ENCODE data around the gene SPRING1.
A peak's percentile ranks its signal among the peaks of the same experiment; 100 is the strongest.

SPRING1 gene

DNA sequence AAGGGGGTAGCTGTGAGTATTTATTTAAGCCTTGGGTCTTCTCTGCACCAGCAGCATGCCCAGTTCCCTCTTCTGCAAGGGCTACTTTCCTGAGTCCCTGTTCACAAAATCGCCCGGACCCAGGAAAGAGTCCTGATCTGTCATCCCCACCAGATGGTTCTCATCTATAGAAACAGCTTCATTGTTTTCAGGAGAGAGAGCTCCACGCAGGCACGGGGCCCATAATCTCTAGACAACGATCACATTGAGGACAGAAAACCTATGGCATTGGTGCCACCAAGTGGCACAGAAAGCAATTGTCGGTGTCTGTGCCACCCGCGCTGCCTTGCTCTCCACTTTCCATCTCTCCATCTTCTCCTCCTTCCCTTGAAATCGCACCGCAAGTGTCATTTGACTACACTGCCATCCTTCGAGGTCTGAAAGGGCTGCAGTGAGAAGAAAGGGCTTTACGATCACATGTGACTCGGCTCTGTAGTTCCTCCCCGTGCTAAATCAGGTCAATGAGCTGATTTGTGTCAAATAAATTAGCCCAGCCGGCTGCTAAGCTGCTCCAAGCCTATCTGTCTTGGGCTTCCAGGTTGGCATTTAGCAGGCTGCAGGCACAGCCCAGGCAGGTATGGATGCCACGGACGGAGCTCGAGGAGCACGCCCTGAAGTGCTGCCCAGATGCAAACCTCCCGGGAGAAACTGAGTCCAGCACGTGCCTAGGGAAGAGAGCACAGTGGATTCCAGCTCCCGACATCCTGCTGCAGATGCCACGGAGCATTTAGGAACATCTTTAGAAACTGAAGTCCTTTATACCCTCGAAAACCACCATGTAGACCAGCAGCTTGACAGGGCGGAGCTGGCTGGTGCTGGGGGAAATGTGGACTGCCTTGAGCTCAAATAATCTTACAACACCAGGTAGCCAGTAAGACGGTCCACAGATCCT, 28.8 kb downstream of the SPRING1 start:
- DNase-seq: peak; percentile 13

DNA sequence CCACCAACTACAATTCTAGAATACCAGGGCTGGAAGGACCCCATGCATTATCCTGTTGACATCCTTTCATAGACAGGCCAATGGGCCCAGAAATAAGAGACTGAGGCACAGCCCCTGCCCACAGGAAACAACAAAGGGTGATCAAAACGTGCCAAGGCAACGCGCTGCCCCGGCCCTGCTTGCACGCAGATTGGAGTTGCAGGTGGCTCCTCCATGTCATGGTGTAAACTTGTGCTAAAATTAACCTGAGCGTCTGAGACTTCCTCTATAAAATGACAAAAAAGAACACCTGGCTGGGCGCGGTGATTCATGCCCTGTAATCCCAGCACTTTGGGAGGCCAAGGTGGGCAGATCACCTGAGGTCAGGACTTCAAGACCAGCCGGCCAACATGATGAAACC, 30.1 kb downstream of the SPRING1 start:
- DNase-seq: no peak

DNA sequence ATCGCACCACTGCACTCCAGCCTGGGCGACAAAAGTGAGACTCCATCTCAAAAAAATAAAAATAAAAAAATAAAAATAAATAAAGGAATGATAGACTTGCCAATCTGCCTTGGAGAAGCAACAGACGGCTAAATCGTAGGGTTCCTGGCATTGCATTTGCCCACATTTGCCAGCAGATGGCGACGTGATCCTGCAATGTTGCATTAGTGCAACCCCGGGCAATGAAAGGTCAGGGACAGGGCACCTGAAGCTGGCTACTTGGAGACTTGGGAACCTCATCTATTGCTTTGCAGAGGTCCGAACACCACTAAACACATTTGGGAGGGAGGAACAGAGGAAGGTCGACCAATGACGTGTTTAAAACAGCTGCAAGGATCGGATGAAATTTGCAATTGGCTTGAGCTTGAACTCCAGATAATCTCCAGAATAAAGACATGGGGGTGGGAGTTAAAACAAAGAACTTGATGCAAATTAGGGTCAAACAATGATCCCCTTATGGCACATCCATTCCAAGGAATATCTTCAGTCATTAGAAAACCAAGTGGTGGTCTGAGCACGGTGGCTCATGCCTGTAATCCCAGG, 34.6 kb downstream of the SPRING1 start:
- no peak for DNase-seq

DNA sequence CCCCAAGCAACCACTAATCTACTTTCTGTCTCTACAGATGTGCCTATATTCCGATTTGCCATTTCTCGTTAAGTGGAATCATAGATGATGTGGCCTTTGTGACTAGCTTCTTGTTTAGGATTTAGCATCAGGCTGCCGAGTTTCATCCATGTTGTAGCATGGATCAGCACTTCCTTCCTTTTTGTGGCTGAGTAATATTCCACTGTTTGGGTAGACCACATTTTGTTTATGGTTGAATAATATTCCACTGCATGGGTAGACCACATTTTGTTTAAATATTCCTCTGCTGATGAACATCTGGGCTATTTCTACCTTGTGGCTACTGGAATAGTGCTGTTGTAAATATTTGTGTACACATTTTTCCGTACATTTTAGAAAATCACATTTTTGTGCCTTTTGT, 36.4 kb downstream of the SPRING1 start:
- no peak for DNase-seq

DNA sequence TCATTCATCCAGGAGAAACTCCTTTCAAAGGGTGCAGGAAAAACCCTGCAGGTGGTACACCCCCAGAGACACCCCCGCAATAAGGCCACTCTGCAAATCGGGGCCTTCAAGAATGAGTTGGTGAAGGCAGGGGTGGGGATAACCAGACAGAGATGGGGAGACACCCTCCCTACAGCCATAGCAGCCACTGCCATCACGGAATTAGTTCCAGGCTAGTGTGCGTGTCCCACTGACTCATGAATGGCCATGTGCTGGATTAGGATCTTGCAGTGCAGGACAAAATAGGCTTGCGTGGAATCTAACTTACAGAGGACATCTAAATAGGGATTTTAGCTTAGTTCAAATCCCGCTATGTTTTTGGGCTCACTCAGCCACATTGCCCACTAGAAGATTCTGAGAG, 37.8 kb downstream of the SPRING1 start:
- DNase-seq: no peak

DNA sequence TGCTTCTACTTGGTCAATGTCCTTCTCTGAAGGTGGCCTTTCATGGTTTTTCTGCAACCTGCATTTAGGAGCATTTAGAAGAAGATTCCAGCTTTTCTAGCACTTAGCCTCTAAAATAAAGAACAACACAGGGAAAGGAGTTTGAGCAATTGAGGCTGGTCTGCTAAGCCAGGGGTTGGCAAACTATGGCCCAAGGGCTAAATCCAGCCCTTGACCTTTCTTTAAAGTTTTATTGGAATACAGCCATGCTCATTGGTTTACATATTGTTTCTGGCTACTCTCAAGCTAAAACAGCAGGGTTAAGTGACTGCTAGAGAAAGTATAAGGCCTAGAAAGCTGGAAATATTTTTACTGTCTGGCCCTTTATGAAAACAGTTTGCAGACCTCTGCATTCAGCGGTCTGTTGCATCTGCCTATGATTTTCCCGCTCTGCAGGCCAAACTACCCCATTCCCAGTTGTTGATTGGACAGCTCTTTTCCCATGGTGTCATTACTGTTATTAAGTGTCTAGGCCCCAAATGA, 39.3 kb downstream of the SPRING1 start:
- DNase-seq: no peak

DNA sequence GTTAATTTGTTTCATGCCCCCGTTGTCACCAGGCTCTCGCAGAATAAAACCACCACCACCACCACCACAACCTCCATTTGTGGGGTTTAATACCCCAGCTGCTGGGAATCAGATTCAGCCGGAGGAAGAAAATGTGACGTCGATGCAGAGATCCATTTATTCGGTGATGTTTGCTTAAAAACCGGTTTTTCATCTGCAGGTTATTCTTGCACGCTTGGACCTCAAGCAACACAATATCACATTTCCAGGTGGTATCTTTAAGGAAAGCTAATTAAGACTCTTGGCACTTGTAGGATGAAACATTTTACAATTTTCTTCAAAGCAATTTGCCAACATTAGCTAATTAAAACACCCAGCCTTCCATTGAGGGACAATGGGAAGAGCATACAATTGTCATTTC, 39.8 kb downstream of the SPRING1 start:
- DNase-seq: no peak

DNA sequence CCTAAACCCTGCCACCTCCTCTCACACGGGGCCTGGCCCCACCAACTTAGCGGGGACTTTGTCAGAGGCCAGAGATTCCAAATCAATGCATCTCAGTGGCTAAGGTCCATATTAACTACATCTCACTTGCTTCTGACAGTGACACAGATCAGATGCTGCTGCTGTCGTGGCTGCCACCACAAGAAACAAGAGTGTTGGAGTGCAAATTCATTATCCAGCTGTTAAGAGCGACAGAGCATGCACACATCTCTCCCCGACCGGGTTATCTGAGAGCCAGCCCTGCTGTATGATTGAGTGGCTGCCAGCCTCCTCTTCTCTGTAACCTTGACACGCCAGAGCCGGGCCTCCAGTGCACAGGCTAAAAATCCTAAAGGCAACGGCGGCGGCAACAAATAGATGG, 40.2 kb downstream of the SPRING1 start:
- no peak for DNase-seq

DNA sequence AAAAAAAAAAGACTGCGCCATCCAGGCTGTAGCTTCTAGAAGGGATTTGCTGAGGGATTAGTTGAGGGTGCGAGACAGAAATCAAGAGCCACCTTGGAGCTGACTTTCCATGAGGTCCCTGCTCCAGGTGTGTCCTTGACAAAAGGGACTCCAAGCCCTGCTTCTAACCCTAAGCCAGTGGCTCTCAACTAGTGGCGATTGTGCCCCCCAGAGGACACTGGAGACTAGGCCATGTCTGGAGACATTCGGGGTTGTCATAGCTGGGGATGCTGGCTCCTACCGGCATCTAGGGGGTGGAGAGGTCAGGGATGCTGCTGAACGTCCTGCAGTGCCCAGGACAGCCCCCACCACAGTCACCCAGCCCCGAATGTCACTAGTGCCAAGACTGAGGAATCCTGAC, 40.6 kb downstream of the SPRING1 start:
- DNase-seq: no peak

DNA sequence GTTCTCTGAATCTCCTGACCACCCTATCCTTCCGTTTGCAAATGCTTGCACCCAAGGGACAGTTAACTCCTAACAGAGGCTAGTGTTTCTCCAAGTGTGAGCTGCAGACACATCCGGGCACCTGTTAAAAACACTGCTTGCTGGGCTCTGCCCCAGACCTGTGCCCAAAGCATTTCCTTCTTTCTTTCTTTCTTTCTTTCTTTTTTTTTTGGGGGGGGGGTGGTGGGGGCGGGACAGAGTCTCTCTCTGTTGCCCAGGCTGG, 42.5 kb downstream of the SPRING1 start:
- no peak for DNase-seq

DNA sequence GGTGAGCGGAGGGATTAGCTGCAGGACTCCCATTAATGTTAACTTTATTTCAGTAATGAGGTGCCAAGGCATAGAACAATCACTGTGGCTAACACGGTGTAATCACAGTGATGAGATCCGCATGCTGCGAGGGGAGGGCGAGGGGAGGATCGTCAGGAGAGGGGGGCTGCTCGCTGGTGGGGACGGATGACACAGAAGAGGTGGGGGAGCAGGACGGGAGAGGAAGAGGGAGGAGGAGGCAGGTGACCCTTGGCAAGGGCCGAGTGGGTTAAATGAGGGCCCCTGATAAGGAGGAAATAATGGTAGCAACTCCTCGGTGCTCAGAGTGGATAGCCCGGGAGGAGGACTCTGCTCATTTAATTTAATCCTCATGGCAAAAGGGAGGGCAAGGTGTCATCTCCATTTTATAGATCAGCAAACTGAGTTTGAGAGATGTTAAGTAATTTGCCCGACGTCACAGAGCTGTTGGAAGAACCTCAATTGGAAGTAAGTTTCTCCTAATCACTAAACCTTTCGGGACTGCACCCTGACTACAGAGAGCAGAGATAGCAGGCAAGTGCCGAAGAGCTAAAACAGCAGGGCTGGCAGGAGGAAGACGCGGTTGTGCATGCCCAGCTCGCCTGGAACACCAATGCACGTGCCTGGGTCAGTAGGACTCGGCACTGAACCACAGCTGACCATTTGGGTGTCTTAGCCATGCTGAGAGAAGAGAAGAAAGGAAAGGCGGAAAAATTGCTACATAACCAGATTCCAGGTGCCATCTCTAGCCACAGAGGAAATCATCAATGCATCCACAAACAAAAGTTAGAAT, 43.0 kb downstream of the SPRING1 start:
- DNase-seq: no peak

DNA sequence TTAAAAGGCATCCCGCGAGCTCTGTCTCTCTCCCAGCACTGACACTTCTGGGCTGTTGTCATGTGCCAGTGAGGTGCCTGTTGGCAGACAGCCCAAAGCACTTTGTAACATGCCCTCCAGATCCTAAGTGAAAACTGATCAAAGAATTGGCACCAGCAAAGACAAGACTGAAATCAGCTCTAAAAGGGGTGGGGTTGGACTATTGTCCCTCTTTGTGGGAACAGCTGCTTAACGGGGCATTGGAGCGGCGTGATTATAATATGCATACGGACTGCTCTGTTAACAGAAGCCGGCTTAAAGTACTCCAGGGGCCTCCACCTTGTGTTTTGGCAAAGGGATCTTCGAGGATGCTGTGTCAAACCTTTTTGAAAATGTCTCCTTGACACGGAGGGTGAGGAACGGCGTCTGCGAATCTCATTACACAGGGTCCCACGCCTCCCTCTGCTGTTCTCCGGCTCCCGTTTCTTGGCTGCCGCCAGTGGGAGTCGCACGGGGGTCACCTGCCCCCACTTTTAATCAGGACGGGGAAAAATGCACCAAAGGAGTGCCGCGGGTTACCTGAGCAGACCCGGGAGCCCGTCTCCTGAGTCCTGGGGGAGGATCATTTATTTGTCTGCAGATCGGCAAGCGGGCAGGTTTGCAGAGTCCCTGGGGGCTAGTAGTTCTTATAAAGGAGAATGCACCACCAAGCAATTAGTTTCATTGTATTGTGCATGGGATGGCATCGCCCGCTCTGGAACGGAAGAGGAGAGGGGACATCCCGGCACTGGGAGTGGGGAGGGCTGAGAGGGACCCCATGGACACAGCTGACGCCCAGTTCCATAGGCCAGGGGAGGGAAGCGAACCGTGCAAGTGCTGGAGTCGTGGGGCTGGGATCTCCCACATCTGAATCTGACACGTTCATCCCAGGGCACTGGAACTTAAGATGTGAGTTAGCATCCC, 44.3 kb downstream of the SPRING1 start:
- DNase-seq: no peak

DNA sequence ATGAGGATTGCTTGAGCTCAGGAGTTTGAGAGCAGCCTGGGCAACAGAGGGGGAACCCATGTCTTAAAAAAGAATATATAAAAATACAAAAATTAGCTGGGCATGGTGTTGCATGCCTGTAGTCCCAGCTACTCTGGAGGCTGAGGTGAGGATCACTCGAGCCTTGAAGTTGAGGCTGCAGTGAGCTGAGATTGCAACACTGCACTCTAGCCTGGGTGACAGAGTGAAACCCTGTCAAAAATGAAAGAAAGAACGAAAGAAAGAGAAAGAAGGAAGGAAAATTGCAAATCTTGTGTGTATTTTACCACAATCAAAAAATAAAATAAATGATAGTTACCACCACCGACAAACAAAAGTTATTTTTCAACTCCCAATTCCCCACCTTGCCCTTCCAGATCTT, 45.3 kb downstream of the SPRING1 start:
- no peak for DNase-seq

DNA sequence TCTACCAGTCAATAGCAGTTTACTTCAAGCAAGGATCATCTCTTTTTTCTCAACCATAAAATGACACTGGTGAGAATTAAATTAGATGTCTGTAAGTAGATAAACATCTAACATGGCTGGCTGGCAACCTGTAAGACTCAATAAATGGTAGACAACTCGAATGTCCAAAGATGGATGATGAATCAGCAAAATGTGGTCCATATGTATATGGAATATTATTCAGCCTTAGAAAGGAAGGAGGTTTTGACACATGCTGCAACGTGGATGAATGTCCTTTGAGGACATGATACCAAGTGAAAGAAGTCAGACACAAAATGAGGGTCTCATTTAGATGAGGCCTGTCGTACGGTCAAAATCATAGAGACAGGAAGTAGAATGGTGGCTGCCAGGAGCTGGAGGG, 46.2 kb downstream of the SPRING1 start:
- no peak for DNase-seq

DNA sequence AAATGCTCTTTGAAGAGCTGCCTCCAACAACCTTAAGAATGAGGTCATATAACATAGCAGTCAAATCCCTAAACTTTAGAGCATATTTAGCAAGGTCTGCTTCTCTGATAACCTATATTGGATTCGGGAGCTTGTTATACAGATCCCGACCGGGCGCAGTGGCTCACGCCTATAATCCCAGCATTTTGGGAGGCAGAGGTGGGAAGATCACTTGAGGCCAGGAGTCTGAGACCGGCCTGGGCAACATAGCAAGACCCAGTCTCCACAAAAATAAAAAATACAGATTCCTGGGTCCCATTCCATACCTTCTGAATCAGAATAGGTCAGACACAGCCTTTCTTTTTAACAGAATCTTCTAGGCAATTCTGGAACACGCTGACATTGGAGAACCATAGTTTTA, 46.7 kb downstream of the SPRING1 start:
- no peak for DNase-seq

DNA sequence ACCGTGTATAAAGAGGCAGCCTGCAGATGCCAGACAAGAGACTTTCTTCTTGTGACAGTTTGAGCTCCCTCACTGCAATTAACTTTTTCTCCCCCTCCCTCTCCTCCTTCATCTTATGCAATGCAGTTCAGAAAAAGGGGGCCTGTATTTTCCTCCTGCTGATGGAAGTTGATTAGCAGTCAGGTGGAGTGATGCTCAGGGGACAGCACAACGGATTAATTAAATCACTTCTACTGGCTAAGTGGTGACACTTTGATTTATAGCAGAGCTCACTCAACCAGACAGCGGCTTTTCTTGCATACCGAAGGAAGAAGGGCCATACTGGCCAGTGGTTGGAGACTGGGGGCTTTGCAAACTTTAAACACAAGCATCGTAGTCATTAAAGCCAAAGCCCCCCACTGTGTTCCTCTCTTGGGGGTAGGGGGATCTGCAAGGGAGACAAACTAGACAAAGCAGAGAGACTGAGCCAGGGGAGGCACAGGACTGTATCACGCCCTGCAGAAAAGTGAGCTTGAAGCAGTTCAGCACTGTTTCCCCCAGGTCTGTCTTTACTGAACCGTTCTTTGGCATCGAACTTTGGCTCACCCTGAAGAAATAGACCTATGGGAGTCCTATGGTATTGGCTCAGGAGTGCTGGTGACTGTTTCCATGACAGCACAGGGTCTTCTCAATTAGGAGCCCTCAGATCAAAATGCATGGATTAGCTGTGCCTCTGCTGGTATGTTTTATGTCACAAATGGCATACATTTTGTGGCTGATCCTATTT, 47.7 kb downstream of the SPRING1 start:
- DNase-seq: no peak

DNA sequence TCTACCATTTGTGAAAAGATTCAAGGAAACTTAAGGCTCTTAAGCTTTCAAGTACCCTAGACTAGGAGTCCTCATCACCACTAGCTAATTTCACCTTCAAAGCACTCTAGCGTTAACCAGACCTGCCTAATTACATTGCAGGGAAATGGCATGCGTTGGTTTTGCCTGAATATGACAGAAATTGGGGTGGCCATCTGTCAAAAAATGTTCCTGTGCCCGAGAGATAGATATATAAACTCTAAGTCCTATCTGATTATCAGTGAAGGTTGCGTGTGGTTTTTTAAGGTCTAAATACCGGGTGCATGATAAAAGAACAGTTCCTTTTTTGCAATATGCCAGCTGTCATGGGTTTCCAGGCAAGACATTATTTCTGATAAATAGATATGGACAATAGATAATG, 48.3 kb downstream of the SPRING1 start:
- DNase-seq: no peak

All from DMS 273 treated with DMSO at 0.1 percent for 48 hours (cell line).